ENCODE measurements around the gene RPTOR.

The RPTOR gene

DNA sequence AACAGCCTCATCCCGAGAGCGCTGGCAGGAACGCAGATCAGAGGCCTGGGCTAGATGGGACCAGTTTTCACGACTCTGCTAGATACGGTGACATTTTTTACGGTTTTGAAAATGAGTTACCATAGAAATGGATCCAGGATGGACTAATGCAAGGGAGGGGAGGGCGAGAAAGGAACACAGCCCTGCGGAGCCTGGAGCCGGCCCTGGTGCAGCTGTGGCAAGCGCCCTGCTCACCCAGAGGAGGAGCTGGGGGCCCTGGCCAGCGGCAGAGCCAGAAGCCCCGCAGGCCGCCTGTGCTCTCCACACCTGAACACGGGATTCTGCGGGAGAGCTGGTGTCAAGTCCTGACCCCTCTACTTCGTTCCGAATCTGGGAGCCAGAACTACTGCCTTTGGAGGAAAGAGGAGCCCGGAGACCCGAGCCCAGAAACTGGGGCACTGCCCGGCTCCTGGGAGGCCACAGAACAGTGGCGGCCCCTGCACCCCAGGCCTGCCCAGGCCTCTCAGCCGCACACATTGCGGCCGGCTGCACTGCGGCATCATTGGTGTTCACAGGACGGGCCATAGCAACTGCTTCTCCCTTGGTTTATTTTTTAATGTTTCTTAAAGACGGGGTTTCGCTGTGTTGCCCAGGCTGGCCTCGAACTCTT is 358.4 kb downstream of the RPTOR start:
- no peak for DNase-seq

DNA sequence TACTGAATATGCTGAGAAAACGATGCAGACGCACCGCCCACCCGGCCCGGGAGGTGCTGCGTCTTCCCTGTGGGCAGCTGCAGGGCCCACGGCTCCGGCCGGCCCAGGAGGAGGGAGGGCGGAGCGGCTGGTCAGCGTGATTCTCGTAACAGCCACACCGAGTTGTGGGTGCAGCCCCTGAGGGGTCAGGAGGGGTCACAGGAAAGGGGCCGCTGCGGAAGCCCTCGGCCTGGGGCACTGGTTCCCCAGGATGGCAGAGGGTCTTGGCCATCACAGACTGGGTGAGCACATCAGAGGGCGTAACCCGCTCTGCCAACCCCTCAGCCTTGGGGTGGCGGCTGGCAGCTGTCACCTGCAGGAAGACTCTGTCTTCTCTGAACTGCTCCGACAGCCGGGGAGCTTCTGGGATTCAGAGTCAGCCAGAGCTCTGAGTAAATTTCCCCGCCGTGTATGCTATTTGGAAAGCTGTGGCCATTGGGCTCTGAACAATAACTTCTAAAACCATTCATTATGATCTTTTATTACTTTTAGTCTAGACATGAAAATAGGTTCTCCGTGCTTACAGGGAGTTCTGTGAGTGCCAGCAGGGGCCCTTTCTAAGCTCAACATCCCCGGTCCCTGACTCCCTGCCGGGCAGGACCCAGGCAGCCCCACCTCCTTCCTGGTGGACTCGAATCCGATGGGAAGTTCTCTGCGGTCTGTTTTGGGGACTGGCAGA is 359.6 kb downstream of the RPTOR start:
- DNase-seq, result no peak

DNA sequence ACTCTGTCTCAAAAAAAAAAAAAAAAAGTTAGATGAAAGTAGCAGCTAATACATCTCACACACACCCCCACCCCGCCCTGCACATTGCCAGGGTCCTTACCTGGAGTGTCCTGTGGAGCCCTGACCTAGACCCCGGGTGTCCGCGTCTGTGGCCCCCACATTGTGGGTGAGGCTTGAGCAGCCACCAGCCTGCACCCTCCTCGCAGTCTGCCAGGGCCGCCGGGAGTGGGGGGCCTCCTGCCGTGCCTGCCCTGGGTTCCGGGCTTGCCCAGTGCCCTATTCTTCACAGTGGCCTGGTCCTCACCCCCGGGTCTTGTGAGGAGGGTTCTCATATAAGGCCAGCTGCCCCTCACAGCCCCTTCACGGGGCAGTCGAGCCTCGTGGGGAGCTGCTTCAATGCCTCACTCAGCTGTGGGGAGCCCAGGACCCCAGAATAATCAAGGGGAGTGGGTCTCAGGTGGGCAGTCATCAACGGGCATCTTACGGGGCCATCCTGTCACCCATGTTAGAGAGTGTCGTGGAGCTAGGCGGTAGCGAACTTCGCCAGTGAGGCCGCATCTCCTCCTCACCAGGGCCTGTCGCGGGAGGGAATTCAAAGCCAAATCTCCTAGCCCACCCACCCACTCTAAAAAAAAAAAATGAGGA is 361.1 kb downstream of the RPTOR start:
- DNase-seq, result no peak

DNA sequence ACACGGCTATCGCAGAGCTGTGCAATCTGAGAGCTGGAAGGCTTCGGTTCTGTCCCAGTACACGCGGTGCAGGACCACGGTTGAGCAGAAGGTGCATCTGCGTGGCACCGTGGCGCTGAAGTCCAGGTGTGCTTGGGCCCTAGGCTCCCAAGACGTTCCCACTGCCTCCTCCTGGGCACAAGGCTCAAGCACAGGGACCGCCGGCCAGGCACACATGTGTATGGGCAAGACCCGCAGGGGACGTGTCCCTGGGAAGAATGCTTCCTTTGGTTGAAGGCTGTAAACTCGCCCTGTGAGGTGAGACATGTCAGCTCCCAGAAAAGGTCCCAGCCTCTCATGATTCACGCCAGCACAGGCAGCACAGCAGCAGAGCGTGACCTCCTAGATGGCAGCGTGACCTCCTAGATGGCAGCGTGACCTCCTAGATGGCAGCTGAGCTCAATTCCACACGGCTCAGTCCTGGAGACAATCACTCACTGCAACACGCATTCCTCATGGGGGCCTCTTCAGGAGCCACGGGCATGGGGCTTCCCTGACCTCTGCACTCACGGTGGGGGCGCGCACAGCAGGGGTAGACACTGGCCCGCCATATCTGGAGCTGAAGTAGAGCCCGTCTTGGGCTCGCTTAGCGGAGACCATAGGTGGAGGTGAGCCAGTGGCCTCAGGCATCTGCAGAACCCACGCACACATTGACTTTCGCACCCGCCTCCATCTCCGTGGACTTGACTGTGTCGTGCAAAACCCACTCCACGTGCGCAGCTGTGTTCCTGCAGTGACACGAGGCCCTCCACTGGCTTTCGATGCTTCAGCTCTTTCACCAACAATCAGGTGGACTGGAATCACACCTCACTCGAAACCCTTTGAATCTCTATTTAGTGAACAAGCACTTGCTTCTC is 362.0 kb downstream of the RPTOR start:
- DNase-seq, result no peak

DNA sequence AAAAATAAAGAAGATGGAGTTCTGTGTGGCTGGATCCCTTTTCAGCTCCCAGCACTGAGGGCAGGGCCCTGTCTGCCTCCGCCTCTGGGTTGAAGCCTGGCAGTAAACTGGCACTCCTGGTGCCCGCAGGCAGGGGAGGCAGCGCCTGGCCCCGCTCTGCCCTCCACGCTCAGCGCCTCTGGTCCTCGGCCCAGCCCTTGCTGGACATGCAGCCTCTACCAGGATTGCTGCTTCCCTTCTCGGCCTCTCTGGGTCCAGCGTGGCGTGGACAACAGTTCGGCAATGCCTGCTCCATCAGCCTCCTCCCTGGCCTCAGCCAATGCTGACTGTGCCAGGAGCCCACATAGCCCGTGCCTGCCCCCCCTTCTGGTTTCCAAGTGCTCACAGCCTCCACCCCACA is 362.6 kb downstream of the RPTOR start:
- no peak for DNase-seq

DNA sequence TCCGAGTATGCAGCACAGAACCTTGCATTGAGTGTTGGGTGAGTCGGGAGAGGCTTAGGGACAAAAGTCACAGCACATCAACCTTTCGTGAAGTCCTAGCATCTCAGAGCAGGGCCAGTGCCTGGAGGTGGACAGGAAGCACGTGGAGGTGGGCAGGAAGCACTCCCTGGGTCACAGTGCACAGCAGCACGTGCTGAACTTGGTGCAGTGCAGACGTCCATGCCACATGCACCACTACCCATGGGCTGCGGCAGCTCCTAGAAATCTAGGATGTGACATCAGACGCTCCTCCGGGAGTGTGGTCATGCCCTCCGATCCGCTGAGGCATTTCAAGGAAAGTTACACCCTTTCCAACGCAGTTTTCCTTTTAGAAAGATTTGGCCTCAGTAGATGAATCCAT is 363.6 kb downstream of the RPTOR start:
- no peak for DNase-seq

DNA sequence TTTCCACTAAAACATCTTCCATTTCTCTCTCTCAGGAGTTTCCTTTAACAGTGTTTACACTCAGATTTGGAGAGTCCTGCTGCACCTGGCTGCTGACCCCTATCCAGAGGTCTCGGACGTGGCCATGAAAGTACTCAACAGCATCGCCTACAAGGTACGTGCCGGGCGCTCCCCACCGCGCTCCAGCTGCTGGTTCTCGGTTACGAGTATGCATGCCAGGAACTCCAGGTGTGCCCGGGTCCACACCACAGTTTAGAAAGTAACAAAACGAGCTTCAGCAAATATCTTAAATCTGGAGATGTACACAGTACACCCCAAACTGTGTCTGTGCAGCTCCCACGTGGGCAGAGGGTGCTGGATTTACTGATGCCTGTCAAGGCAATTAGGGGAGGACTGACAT is 364.1 kb downstream of the RPTOR start:
- DNase-seq, result no peak

DNA sequence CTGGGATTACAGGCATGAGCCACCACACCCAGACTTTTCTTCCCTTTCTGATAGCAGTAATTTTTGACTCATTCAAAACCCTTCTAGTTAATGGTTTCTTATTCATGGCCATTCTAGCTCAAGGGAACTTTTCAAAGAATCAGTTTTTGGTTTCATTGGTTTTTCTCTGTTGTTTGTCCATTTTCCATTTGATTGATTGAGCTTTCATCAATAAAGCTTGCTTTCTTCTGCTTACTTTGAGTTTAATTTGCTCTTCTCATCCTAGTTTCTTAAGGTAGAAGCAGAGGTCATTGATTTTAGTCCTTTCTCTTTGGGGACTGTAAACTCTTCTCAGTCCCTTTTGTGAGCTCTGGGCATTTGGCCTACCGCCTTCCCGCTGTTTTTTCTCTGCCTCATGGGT is 365.0 kb downstream of the RPTOR start:
- no peak for DNase-seq

DNA sequence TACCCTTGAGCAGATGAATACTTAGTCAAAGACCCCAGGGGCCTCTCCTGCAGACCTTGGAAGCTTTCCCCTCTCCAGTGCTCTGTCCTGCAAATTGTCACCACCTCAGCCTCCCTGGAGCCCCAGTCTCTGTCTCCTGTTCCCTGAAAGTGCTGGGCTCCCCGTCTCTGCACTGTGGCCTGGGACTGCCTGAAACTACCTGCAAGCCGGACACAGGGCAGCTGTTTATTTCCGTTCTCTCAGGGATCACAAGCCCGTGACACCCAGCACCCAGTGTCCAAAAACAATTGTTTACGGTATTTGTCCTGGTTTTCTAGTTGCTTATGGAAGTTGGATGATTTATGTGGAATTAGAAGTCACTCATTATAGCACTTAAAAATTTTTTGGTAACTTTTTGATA is 365.4 kb downstream of the RPTOR start:
- DNase-seq, result no peak

DNA sequence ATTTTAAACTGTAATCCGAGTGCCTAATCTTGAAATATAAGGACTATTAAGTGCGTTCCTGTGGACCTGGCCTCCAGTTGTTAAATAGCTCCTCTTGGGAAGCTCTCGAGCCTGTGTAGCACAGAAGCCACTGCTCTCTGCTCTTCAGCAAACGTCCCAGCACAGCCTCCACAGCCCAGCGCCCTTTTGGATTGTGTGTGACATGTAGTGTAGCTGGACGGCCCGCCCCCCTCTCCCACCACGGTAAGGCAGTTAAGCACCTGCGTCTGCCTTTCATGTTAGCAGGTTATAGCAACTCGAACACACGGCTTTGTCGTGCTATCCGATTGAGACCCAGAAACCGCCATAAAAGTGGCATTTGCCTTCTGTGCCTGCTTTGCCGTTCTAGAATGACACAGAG is 367.8 kb downstream of the RPTOR start:
- no peak for DNase-seq

DNA sequence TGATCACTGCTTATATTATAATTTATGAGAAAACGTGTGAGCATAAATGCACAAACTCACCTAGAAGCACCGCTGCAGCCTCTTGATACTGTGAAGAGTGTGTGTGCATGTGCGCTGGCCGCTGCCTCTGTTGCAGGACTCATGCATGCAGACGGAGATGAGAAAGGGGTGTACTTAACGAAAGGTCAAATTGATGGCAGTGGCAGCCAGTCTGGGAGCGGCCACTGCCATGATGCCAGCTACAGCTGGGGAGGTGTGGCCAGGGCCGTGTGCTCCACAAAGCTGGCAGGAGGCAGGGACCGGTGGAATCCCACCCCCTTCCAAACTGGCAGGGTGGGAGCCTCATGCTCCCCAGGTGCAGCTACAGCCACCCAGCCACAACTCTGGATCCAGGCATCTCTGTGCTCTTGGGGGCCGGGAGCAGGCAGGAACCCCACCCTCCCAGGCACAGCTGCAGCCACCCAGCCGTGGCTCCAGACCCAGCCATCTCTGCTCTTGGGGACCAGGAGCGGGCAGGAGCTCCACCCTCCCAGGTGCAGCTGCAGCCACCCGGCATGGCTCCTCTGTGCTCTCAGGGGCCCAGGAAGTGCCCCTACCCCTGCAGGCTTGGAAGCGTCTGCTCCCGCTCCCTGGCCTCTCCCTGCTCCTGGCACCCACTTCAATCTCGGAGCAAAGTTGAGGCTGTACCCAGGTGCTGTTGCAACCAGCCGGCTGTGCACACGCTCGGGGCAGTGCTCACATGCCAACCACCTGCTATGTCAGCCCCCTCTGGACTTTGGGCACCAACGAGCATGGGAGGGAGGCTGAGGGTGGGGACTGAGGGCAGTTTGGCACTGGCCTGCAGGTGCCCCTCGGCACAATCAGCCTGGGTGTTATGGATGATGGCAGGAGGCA is 369.5 kb downstream of the RPTOR start:
- DNase-seq, result no peak

DNA sequence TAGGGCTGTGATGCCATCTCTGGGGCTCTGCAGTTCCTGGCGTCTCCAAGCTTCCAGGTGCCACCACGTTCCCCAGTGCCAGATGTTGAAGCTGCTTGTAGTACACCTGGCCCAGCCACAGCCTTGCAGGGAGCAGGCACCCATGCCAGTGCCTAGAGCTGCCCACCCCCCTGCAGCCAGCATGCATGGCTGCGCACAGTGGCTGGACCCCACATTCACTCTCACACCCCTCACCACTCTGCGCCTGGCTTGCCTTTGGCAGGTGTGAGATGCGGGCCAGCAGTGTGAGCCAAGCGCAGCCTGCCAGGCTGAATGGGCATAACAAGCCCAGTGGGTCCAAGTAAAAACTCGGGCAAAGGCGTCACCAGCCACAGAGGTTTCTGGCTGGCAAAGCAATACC is 371.6 kb downstream of the RPTOR start:
- no peak for DNase-seq

DNA sequence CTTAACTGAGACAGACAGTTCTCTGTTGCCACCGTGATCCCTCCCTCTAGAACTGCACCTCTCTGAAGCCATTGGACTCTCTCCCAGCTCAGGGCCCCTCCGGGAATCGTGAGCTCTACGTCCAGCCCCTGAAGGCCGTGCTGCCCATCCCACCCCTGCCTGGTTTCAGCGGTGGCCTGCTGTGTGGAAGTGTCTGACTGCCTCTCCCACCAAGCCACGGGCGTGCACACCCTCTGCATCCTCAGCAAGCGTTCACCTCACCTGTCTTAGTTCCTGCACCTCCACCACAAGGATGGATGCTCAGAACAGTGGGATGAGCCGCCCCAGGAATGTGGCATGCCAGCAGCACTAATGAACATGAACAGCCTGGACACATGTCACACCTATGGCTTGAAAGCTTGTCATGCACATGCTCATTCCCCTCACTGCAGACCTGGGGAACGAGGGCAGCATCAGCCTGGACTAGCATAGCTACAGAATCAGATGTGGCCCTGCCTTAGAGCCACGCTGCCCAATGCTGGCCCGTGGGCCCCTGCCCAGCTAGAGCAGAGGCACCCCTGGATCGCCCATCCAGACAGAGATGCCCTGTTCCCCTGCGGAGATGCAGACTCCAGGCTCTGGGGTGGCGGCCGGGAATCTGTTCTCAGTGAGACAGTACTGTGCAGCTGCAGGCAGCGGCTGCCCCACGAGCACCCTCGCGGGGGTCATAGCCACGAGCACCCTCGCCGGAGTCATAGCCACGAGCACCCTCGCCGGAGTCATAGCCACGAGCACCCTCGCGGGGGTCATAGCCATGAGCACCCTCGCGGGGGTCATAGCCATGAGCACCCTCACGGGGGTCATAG is 373.3 kb downstream of the RPTOR start:
- DNase-seq, result no peak

DNA sequence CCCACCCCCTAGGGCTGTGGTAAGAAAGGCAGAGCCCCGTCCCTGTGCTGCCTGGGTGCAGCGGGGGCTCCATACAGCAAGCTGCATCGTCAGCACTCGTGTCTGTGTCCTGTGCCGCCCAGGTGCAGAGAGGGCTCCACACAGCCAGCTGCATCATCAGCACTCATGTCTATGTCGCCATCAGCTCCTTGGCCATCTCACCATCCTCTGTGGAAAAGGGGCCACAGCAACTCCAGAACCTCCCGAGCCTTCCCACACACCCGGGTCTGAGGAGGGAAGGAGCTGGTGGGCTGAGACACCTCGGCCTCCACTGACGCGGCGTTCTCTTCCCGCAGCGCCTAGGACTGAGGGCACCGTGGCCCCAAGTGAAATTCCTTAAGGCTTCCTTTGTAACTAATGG is 374.1 kb downstream of the RPTOR start:
- DNase-seq, result no peak

DNA sequence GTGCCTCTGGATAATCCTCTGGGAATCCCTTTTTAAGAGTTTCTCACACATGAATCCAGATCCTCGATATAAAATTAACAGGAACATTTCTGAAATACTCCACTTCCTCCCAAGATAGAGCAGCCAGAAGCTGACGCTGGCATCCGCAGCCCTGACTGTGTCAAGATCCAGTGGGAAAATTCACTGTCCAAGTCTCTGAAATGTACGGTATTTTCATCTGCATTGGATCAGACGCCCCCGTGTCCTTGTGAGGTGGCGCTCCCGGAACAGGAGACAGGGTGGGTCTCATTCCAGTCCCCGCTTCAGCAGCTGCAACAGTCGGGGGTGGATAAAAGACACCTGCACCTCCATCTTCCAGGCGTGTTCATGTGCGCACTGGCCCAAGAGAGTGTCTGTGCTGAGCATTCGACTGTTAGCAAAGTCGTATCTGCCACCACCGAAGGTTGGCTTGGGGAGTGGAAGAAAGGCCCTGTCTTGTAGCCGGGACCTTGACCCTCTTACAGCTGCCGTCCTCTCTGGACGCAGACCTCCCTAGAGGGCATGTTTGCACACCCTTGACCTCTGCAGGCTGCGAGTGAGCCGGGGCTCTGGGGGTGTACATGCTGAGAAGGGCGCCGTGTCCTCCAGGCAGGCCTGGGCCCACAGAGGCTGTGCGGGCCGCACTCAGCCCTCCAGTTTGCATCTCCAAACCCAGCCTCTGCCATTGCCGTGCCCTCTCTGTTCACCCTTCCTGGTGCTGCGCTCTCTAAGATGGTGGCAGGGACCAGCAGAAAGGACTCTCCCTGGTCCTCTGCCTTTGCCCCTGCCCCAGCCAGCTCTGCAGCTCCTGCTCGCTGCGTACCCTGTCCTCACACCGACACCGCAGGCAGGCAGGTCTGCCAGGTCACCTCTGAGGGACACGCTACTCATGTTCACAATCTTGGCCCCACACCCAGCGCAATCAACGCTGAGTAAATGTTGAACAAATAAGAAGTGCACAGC is 375.0 kb downstream of the RPTOR start:
- no peak for DNase-seq

DNA sequence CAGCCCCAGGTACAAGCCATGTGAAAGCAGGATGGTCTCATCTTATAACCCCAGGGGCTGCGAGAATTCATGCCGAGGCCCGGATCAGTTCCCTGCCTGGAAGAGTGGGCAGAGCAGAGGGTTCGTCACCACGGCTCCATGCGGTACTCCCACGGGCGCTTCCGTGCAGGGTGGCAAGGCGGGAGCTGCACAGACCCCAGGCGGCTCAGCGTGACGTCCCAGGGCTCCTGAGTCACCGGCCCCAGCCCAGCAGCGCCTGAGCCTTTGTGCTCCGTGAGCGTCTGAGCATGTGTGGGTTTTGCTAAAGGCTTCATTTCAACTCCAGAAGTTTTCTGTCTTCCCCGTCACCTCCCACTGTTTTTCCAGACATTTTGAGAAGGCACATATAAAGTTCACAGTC is 375.8 kb downstream of the RPTOR start:
- DNase-seq, result no peak

DNA sequence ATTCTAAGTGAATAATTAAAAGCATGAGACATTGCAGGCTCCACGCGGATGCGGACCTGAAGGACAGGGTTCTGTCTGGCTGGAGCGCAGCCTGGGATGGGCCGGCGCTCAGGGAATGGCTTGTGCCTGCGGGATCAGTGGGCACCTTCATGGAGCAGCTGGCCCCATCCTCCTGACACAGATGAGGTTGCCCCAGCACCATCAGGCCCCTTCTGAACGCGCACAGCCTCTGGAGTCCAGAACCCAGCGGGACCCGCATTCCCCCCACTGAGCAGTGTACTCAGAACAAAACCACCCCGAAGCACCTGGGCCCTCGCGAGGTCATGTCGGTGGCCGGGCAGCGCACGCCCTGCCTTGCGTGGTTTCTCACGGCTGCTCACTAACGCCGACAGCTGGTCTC is 376.5 kb downstream of the RPTOR start:
- DNase-seq, result no peak

DNA sequence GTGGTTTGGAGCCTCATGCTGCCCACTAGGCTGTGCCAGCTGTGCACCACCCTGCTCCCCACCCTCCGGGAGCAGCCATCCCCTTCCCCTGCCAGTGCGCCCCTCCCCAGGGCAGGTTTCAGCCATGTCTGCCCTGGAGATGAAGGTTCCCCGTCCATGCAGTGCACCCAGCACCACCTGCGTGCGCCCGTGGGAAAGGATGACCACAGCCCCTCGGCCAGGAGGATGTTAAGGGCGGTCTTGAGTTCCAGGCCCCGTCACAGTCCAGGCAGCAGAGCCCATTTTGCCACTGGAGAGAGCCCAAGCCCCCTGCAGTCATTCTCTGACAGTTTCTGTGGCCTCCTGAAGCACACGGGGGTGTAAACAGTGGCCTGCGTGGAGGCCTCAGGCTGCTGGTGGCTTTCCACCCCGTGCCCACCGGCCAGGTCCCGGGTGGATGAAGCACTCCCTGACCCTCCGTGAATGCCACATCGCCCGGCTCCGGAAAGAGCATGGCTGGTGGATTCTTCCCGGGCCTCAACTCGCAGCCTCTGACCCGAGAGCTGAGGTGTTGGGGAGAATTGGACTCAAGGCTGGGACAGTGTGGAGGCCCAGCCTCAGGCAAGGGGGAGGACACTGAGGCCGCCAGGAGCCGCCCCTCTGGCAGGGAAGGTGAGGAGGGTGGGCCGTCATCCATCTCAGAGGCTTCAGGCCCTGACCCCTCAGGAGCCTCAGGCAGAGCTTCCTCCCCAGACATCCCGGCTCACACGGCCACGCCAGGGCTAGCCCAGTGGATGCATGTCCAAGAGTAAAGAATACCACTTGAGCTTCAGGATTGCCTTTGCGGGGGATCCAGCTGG is 377.3 kb downstream of the RPTOR start:
- no peak for DNase-seq

DNA sequence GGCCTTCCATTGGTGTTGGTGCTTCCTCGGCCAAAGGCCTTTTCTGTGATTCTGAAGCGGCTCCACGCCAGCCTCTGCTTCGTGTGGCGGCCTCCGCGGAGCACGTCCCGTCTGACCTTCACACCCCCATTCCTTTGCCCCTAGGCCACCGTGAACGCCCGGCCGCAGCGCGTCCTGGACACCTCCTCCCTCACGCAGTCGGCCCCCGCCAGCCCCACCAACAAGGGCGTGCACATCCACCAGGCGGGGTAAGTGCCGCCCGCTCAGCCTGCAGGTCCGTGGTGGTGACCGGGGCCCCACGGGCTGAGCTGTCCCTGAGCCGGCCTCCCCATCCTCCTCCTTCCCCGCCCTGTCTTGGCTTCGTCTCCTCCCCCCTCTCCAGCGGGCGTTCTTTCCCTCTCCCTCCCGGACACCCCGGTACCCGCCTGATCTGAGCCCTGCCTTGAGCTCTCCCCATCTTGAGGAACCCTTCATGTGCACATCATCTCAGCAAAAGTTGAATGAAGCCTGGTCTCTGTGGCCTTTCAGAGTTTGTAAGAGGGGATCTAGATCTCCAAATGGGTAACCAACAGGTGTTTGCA is 378.0 kb downstream of the RPTOR start:
- no peak for DNase-seq
